A549 (cell line): ENCODE results near the gene EPN1.

Source experiments
- FOSL2 ChIP-seq, 2 experiments: fragments of 450-650 bp in 1 of 2; fragments of >200 bp in 1 of 2; sonication (Bioruptor Twin) in 1 of 2; formaldehyde crosslinking; IDR thresholded peaks; 2 replicates each; pipeline versions ENCODE4 v1.5.0 to v1.6.1; 2016 to 2020; ENCODE audit warnings: mild to moderate bottlenecking in 1 of 2, moderate library complexity in 1 of 2
- POLR2A ChIP-seq: IDR thresholded peaks from 2 replicates; pipeline ENCODE4 v1.6.1; 2012; ENCODE audit warnings: mild to moderate bottlenecking, low read length
- TF ChIP-seq, protein P1 (sequence below): fragments of >200 bp; sonication (Bioruptor Twin); formaldehyde crosslinking; IDR thresholded peaks from 3 replicates; pipeline ENCODE4 v1.5.1; 2016

DNA sequence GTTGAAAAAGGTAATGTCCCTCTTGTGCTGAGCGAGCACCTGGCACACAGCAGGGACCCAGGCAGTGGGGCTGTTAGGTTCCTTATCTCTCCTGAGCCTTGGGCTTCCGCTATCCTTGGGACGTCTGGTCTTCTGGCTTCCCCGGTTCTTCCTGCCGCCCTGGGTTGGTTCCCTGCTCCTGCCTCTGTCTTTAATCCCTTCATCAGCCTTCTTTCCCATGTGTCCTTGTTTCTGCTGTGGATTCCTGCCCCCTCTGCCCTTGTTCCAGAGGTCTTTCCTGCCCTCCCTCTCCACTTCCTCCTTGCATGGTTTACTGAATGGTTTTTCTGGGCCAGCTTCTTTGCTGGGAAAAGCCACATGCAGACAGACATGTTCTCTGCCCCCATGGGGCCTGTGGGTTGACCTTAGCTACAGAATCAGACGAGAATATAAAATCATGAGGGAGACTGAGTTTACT is 2.6 kb downstream of the EPN1 start:
- TF ChIP-seq POLR2A (no peak), FOSL2 (IDR thresholded peaks at IDR 0.05) (no peak), FOSL2 (CRISPR knock-in tag; IDR thresholded peaks at IDR 0.05) (no peak)
- TF ChIP-seq, protein P1, sequence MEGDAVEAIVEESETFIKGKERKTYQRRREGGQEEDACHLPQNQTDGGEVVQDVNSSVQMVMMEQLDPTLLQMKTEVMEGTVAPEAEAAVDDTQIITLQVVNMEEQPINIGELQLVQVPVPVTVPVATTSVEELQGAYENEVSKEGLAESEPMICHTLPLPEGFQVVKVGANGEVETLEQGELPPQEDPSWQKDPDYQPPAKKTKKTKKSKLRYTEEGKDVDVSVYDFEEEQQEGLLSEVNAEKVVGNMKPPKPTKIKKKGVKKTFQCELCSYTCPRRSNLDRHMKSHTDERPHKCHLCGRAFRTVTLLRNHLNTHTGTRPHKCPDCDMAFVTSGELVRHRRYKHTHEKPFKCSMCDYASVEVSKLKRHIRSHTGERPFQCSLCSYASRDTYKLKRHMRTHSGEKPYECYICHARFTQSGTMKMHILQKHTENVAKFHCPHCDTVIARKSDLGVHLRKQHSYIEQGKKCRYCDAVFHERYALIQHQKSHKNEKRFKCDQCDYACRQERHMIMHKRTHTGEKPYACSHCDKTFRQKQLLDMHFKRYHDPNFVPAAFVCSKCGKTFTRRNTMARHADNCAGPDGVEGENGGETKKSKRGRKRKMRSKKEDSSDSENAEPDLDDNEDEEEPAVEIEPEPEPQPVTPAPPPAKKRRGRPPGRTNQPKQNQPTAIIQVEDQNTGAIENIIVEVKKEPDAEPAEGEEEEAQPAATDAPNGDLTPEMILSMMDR, result no peak
